Stromal cell of bone marrow (primary cell): Measurements from ENCODE around the gene CYBRD1.
"Not testable (repeated sequence)": the region's sequence is repeated elsewhere in the genome, so short reads cannot be mapped to it uniquely, and the experiment has no call there.

ENCODE experiments used
- DNase-seq: peaks from one replicate; pipeline ENCODE4 v3.0.0-alpha.2; 2012; ENCODE audit warnings: low read depth

The CYBRD1 gene, protein sequence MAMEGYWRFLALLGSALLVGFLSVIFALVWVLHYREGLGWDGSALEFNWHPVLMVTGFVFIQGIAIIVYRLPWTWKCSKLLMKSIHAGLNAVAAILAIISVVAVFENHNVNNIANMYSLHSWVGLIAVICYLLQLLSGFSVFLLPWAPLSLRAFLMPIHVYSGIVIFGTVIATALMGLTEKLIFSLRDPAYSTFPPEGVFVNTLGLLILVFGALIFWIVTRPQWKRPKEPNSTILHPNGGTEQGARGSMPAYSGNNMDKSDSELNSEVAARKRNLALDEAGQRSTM

DNA sequence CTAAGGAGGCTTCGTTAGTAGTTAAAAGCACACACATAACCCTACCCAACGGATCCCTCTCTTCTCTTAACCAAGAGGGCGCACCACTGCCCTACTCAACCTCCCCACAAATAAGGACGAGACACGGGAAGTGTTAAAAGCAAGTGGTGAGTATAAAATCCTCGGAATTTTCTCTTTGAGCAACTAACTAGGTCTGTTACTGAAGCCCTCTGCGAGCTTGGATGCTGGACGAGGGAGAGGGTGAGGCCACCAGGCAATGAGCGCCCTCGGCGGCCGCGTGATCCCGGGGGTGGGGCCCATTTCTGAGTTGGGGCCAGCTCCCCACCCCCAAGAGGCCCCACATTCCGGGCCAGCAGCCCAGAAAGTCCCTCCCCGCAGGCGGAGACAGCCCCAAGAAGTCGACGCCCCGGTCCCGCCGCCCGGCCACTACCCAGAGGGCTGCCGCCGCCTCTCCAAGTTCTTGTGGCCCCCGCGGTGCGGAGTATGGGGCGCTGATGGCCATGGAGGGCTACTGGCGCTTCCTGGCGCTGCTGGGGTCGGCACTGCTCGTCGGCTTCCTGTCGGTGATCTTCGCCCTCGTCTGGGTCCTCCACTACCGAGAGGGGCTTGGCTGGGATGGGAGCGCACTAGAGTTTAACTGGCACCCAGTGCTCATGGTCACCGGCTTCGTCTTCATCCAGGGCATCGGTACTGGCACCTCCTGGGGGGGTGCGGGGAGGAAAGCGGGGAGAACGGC lies at the start of gene CYBRD1:
Gene CYBRD1 (plus strand): TSS at position 423 of the 736 bp plus-strand sequence. CDS start 72 bp downstream, at position 495.
- peak; percentile 81 for DNase-seq

DNA sequence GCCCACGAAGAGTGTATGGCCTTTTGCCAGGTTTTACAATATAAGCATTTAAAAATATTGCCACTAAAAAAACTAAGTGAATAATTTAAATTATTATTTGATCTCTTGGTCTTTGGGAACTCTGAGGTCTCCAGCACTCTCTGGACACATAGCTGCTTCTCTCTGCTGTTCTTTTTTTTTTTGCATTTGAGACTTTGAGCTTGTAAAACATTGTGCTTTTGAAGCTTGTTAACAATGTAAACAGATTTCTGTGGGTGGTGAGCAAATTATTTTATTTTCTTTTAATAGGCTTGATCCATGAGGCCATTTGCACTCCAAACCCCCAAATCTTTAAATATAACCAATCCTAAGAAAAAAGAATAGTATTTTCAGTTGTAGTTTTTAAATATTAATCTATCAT lies 46.3 kb upstream of the CYBRD1 start:
- DNase-seq, result no peak

DNA sequence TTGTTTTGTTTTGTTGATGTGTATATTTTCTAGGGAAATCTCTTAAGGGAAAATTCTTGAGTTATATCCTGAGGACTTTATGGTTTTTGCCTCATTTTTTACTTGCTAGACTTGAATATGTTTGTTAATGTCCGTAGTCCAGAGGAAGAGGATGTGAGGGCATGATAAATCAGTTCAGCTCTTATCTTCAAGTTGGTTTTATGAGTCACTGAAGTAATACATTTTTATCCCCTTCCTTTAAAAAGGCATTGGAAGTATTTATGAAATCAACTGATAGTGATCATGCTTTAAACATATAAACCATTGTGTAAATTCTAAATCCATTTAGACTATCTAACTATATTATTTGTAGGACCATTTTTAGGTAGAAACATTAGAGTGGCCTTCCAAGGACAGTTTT lies 43.9 kb upstream of the CYBRD1 start:
- DNase-seq, result no peak

DNA sequence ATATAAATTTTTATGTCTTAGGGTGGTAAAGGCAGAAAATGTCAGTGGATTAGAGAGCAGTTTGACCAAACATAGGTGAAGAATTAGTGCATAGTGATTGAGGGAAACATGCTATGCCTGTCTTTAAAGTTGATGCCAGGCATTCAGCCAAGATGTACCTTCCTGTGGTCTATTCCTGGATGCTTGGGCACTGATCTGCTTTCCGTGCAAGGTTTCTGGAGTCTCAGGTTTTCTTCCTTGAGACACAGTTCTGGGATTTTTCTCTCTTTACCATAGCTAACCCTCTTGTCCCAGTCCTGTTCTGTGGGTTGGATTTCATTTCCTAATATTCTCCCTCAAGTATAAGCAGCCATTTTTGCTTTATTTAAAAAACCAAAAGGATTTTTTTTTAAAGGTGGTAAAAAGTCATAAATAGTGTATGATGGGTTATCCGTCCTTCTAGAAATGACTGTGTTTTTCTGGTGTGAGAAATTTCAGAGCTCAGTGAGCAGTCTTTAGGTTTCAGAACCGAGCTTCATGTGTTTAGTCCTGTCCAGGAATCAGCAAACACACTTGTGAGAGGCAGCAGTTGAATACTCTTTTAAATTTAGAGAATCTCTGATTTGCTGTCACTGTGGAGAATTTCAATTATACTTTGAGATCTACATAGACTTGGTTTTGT lies 43.0 kb upstream of the CYBRD1 start:
- no peak for DNase-seq

DNA sequence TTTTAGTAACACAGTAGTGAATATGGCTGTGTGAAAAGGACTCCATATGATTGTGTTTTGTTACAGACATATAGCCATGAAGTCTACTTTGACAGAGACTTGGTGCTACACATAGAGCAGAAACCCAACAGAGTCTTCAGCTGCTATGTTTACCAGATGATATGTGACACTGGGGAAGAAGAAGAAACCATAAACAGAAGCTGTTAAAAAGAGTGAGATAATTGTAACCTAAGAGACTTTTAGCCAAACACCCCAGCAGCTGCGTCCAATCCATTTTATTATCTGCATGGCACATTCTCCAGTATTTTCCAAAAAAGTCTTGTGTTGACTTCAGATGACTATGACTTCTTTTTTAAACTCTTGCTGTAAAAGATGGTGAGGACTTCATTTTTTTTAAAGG lies 41.4 kb upstream of the CYBRD1 start:
- no peak for DNase-seq

DNA sequence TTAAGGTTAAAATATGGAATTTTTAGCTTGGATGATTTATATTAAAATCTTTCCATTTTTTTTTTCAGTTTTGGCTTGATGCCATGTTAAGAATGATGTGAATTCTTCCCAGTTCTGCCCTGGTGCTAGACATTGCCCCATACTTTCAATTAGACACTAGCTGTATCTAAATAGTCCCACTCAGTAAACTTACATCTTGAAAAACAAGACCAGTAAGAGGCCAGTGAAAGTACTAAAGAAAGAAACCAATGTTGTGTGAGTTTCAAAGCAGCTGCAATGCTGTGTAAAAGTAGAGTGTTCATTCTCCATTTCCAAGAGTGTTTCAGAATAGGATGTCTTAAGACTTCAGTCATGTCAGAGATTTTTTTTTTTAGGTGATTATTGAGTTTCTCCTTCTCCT lies 40.0 kb upstream of the CYBRD1 start:
- DNase-seq, result no peak

DNA sequence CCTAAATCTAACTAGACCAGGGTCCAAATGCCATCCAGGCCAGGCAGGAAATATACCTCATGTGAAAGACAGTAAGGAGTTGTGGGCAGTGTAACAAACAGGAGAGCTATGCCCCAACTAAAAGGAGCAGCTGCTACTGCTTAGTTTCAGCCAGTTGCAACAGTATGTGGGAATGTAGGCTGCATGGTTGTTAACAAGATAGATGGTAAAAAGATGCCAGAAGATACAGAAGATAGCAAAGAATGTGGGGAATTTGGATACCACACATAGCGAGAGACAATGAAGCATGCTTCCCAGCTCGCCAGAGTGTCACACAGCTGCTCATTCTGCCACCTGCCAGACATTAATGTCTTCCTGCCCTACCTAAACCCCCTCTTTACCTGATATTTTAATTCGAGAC lies 39.4 kb upstream of the CYBRD1 start:
- no peak for DNase-seq

DNA sequence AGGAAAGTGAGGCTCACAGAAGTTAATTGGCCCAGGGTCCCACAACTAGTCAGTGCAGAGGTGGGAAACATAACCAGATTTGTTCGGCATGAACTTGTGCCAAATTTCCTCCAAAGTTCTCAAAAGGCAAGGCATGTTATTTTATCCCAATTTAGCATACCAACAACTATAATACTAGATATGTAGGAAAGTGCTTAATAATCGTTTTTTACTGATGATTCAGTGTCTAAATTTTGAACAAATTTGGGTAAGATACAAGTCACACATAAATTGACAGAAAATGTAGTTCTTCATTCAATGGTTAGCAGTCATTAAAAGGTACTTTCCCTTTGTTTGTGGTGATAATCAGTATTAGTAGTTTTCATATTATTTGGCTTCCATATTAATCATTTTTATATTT lies 38.5 kb upstream of the CYBRD1 start:
- DNase-seq, result no peak

DNA sequence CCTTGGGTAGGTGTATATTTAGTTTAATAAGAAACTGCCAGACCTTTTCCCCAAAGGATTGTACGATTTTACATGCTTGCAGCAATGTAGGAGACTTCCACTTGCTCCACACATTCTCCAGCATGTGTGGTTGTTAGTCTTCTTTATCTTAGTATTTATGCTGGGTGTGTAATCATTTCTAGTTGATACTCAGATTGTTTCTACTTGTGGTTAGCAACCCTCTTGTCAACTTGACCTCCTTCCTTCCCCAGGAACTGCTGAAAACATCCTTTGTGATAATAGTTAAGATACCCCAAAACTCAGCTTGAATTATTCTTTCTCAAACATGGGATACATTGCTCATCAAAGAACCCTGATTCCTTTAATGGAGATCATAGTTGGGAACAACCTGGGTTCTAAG lies 37.2 kb upstream of the CYBRD1 start:
- no peak for DNase-seq

DNA sequence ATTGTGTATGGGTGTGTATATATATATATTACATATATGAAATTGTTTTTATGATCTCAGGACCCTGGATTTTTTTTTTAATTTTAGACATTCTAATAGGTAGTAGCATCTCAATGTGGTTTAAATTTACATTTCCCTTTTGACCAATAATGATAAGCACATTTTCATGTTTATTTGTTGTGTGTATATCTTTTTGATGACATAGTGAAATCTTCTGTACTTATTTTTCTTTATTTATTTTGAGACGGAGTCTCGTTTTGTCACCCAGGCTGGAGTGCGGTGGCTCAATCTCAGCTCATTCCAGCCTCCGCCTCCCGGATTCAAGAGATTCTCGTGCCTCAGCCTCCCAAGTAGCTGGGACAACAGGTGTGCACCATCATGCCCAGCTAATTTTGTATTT lies 35.1 kb upstream of the CYBRD1 start:
- no peak for DNase-seq

DNA sequence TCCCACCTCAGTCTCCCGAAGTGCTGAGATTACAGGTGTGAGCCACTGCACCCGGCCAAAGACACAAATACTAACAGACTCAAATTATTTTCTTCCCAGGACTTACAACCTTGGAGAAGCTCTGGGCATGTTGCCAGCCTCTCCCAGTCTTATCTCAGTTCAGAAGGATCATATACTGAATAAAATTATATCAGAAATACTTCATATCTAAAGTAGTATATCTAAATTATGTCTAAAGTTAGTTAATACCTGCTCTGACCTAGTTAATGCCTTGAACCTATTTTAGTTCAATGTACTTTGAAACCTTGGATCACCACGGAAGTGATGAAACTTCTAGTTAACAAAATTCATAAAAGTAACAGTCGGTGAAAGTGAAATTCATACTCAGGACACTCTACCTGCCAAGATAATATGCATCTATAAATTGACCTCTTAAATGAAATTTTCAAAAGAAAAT lies 34.4 kb upstream of the CYBRD1 start:
- no peak for DNase-seq

DNA sequence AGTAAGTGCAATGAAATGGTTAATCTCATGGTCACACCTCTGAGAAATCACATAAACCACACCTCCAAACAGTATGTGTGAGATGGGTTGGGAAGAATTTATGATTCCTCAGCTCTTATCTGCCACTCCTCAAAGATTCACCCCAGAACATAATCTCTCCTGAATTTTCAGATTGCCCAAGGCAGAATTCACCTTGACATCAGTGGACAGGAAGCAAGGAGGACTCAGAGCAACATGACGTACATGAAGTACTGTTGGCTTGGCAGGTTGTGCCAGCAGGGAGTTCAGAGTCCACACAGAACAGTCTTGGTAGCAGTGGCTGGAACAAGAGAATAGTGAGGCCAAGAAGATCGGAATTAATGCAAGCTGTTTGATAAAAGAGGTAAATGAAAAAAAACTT lies 31.7 kb upstream of the CYBRD1 start:
- no peak for DNase-seq

DNA sequence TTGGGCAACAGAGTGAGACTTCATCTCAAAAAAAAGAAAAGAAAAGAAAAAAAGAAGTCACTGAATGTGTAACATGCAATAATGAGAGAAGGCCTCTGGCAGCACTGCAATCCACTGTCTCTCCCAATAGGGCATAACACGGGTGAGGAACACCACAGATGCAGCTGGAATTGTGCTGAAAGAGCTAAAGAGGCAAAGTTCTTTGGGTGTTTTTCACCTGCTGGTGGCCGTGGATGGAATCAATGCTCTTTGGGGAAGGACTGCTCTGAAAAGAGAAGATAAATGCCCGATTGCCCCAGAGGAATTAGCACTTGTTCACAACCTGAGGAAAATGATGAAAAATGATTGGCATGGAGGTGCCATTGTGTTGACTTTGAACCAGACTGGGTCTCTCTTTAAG lies 31.0 kb upstream of the CYBRD1 start:
- DNase-seq, result no peak

DNA sequence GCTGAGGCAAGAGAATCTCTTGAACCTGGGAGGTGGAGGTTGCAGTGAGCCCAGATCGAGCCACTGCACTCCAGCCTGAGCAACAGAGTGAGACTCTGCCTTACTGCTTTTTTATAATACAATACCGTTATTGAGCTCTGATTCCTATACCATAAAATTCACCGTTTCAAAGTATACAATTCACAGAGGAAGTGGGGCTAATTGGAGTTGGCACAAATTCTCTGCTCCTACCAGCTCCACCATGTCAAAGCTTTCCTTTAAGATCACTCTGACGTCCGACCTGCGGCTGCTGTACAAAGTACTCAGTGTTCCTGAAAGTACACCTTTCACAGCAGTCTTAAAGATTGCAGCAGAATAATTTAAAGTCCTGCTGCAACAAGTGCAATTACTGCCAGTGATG lies 29.6 kb upstream of the CYBRD1 start:
- no peak for DNase-seq

DNA sequence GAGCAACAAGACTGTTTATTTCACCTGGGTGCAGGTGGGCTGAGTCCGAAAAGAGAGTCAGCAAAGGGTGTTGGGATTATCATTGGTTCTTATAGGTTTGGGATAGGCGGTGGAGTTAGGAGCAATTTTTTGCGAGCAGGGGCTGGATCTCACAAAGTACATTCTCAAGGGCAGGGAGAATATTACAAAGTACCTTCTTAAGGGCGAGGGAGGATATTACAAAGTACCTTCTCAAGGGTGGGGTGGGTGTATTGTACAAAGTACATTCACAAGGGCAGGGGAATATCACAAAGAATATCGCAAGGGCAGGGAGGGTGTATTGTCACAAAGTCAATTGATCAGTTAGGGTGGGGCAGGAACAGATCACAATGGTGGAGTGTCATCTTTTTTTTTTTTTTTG lies 24.6 kb upstream of the CYBRD1 start:
- not testable (repeated sequence) for DNase-seq

DNA sequence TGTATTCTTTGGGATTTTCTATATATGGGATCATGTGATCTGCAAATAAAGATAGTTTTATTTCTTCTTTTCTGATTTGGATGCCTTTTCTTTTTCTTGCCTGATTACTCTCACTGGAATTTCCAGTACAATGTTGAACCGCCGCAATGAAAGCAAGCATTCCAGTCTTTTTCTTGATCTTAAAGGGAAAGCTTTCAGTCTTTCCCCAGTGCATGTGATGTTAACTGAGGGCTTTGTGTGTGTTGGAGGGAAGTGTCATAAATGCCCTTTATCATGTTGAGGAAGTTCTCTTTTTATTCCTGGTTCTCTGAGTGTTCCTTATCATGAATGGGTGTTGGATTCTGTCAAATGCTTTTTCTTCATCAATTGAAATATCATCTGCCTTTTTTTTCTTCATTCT lies 16.9 kb upstream of the CYBRD1 start:
- DNase-seq, result peak; percentile 16

DNA sequence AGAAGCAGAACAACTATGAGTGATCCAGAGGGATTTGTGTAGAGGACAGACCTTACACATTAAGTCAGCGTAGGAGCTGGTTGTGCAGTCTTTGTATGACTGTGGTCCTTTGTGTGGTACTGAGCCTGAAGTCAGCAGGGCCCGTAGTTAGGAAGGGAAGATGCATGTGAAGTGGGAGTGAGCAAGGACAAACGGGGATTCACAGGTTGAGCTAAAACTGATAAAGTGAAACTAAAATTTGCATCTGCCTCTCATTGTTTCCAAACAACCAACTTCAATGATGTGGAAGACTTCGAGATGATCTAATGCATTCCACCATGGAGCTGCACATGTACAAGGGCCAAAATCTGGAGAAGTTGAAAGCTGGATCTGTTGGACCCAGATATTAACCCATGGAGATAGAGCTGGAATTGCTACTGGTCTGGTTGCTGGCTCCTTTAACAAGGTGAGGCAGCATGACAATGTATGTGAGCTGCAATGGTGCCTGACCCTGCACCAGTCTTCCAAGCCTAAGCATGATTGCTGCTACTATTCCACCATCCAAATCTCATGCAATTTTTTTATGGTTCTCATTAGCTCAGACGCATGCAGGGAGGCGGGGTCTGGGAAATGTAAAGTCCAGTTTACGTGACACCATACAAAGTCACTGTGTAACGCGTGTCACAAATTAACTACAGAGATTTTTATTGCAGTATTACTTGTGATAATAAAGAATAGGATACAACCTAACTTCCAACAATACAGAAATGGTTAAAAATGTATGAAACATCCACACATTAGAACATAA lies 12.1 kb upstream of the CYBRD1 start:
- no peak for DNase-seq

DNA sequence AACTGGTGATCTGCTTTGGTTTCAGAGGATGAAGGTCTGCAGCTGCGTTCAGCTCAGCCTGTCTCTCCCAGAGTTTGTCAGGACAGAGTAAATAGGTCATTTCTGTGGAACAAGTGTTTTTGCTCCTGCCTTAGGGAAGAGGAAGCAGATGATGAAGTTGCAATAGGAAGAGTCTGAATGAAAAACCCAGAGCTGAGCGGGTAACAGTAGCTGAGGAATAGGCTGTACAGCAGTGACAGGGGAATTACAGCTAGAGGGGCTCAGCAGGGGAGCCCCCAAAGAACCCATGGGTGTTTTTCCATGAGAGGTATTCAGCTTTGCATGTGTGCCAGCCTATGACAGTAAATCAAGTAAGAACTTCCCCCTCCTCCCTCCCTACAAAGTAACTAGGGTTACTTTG lies 10.3 kb upstream of the CYBRD1 start:
- DNase-seq, result no peak

DNA sequence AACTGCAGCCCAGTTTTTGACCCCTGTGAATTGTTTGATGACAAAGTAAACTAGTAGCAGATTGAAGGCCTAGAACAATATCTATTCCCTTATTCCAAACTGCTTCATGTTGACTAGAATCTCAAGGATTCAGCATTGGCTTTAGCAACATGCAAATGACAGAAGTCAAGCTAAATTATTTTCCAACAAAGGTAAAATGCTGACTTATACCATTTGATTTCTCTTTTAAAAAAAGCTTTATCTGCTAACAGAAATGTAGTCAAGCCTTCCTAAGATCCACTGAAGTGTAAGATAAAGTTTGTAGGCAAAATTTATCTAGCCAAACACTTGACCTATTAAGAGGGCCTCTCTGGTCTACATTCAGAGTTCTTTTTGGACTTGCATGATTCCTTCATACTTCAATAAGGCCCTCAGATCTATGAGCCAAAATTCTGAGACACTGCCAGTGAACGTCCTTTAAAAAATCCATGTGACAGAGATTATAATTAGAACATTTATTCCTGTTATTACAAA lies 9.5 kb upstream of the CYBRD1 start:
- no peak for DNase-seq

DNA sequence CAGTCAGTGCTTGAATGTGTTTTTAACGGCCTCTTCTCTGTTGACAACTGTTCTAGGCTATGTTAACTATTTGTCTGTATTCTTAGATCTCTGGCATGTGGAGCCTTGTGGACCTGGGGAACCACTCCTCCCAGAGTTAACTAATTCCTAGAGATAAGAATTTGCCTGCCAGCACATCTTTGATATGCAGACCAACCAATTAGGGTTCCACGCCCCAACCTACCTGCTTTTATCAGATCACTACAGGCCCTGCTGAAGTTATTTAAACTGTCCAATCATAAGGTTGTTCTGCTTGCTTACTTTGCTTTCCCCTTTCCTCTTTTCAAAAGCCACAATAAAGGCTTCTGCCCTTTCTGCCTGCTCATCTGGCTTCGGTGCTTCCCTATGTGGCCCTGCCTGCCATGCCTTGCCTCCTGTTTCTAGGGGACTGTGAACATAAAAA lies 8.5 kb upstream of the CYBRD1 start:
- DNase-seq, result no peak

DNA sequence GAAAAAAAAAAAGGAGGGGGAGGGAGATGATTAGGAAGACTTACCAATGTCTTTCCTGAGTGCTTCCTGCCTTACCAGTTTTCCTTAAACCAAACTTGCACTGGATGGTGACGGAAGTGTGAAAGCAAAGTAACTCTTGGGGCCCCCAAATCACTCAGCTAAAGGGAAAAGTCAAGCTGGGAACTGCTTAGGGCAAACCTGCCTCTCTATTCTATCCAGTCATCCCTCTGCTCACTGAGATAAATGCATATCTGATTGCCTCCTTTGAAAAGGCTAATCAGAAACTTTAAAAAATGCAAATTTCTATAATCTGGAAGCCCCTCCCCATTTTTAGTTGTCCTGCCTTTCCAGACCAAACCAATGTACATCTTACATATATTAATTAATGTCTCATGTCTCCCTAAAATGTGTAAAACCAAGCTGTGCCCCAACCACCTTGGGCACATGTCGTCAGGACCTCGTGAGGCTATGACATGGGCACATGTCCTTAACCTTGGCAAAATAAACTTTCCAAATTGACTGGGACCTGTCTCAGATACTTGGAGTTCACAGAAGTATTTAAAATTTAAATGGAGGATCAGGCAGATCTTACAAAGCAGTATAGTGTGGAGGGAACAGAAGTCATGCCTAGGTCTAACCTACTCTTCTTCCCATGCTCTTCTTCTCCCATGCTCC lies 7.2 kb upstream of the CYBRD1 start:
- no peak for DNase-seq
